Progenitor cell of endocrine pancreas (in vitro differentiated cells): ENCODE measurements around the gene PDGFB. TPM values are rescaled to one million over a fixed set of nuclear protein-coding genes. Genes with fewer than 3 reads are reported as not detected.

Source experiments
- DNase-seq: peaks from one replicate; pipeline ENCODE4 v3.0.0; 2021; ENCODE audit warnings: low spot score; ENCODE audit not compliant: unreplicated experiment
- H3K27ac Mint-ChIP-seq: 2 replicates; pipeline ENCODE4 v1.8.0; 2021; ENCODE audit warnings: mild to moderate bottlenecking, moderate library complexity, mixed read lengths
- H3K27me3 Mint-ChIP-seq: 2 replicates; pipeline ENCODE4 v1.8.0; 2021; ENCODE audit warnings: mixed read lengths
- H3K36me3 Mint-ChIP-seq: 2 replicates; pipeline ENCODE4 v1.8.0; 2022; ENCODE audit warnings: mixed read lengths; ENCODE audit not compliant: insufficient read depth
- H3K4me1 Mint-ChIP-seq: 2 replicates; pipeline ENCODE4 v1.8.0; 2021; ENCODE audit warnings: low read depth, mixed read lengths
- H3K4me3 Mint-ChIP-seq: 2 replicates; pipeline ENCODE4 v1.8.0; 2021; ENCODE audit warnings: low read depth, mild to moderate bottlenecking, moderate library complexity, mixed read lengths
- H3K9me3 Mint-ChIP-seq: 2 replicates; pipeline ENCODE4 v1.8.0; 2021; ENCODE audit warnings: low read depth, mixed read lengths
- CTCF ChIP-seq: fragments of 200-600 bp; sonication (generic); IDR thresholded peaks from one replicate; pipeline ENCODE4 v1.5.0; 2021; ENCODE audit warnings: antibody characterized with exemption, mild to moderate bottlenecking; ENCODE audit not compliant: unreplicated experiment
- total RNA-seq: library from RNA; stranded (reverse); gene quantifications from 2 replicates; pipeline ENCODE4 v1.2.1, GENCODE V29; 2021

PDGFB gene
- total RNA-seq, 1 donor from 2014 or later, result 7.1 TPM

- Mint-ChIP-seq H3K36me3 (no peaks in the 10 kb centered on the region), H3K4me3 (no peak overlapping the region), H3K27me3 (peaks cover 19% of the 10 kb centered on the region), H3K4me1 (peaks cover 4% of the 10 kb centered on the region), H3K27ac (no peak overlapping the region), H3K9me3 (no peaks in the 10 kb centered on the region)
- DNase-seq, result no peak
- no peak for TF ChIP-seq CTCF
These were observed 10.8 kb upstream of the PDGFB start for GRCh38 chr22:39255449-39256185.

GRCh38 chr22:39254789-39255298 is 10.1 kb upstream of the PDGFB start:
- TF ChIP-seq CTCF, result no peak

GRCh38 chr22:39254122-39254521 is 9.3 kb upstream of the PDGFB start:
- TF ChIP-seq CTCF, result no peak
- peaks cover 4% of the 10 kb centered on the region for H3K4me1 Mint-ChIP-seq
- no peaks in the 10 kb centered on the region for H3K36me3 Mint-ChIP-seq
- no peak overlapping the region for H3K4me3 Mint-ChIP-seq
- H3K27ac Mint-ChIP-seq, result no peak overlapping the region
- H3K27me3 Mint-ChIP-seq, result peaks cover 19% of the 10 kb centered on the region
- H3K9me3 Mint-ChIP-seq, result no peaks in the 10 kb centered on the region
- no peak for DNase-seq

More at GRCh38 chr22:39254789-39255298, 10.1 kb upstream of the PDGFB start:
- no peak overlapping the region for H3K27ac Mint-ChIP-seq
- no peak overlapping the region for H3K4me3 Mint-ChIP-seq
- no peak for DNase-seq
- peaks cover 19% of the 10 kb centered on the region for H3K27me3 Mint-ChIP-seq
- peaks cover 4% of the 10 kb centered on the region for H3K4me1 Mint-ChIP-seq
- no peaks in the 10 kb centered on the region for H3K36me3 Mint-ChIP-seq
- H3K9me3 Mint-ChIP-seq, result no peaks in the 10 kb centered on the region

- H3K9me3 Mint-ChIP-seq, result no peaks in the 10 kb centered on the region
- H3K4me3 Mint-ChIP-seq, result no peak overlapping the region
- H3K4me1 Mint-ChIP-seq, result peaks cover 4% of the 10 kb centered on the region
- peaks cover 19% of the 10 kb centered on the region for H3K27me3 Mint-ChIP-seq
- DNase-seq, result no peak
- no peaks in the 10 kb centered on the region for H3K36me3 Mint-ChIP-seq
- no peak overlapping the region for H3K27ac Mint-ChIP-seq
- no peak for TF ChIP-seq CTCF
These were observed 8.8 kb upstream of the PDGFB start for GRCh38 chr22:39253435-39254070.

- no peaks in the 10 kb centered on the region for H3K36me3 Mint-ChIP-seq
- H3K9me3 Mint-ChIP-seq, result no peaks in the 10 kb centered on the region
- H3K27me3 Mint-ChIP-seq, result peaks cover 21% of the 10 kb centered on the region
- peaks cover 4% of the 10 kb centered on the region for H3K4me1 Mint-ChIP-seq
- H3K4me3 Mint-ChIP-seq, result no peak overlapping the region
- DNase-seq, result no peak
- no peak for TF ChIP-seq CTCF
- H3K27ac Mint-ChIP-seq, result peak overlapping the region; percentile 62
These were observed 8.0 kb upstream of the PDGFB start for GRCh38 chr22:39252461-39253434.
